B cell (primary cell): Measurements from ENCODE around the gene BSG. TPM values are rescaled to one million over a fixed set of nuclear protein-coding genes. Genes with fewer than 3 reads are reported as not detected.

Experiments used
- ATAC-seq: fragments of 200-7000 bp; cut with Tn5 transposase; one replicate; pipeline ENCODE4 v1.10.0; 2021; ENCODE audit warnings: low read depth, mild to moderate bottlenecking, moderate number of reproducible peaks, moderate library complexity
- CTCF ChIA-PET: fragments of 350-600 bp; sonication (Branson Sonifier 250); formaldehyde crosslinking; loops from one replicate; lab custom pipeline; 2021; ENCODE audit warnings: antibody characterized with exemption, inconsistent platforms; lab: Charles Lee
- POLR2A ChIA-PET: fragments of 350-600 bp; sonication (Branson Sonifier 250); formaldehyde crosslinking; loops from one replicate; lab custom pipeline; 2021; ENCODE audit warnings: antibody characterized with exemption; lab: Charles Lee
- DNase-seq: peaks from one replicate; pipeline ENCODE4 v3.0.0; 2013
- H2AFZ ChIP-seq: 2 replicates; pipeline ENCODE4 v1.6.1; 2012; ENCODE audit warnings: mild to moderate bottlenecking, low read depth, low read length; ENCODE audit not compliant: insufficient read depth, poor library complexity, severe bottlenecking
- H3K27ac ChIP-seq, 2 donors: 1 replicate in 1 of 2; 2 replicates in 1 of 2; pipeline ENCODE4 v1.5.1; 2012 to 2013; ENCODE audit warnings: low read length in 2 of 2, mild to moderate bottlenecking in 2 of 2, moderate library complexity in 1 of 2
- H3K27me3 ChIP-seq, 4 experiments: fragments of 200-600 bp in 1 of 4; sonication (generic) in 1 of 4; replicated peaks in 1 of 4; 1 replicate in 2 of 4; 2 replicates in 2 of 4; pipeline versions ENCODE4 v1.6.1 to v1.7.0; 2013 to 2016; ENCODE audit warnings: low read length in 3 of 4, mild to moderate bottlenecking in 2 of 4, mixed read lengths in 1 of 4, moderate library complexity in 1 of 4; ENCODE audit not compliant: insufficient read depth in 4 of 4, control insufficient read depth in 3 of 4; ENCODE audit errors: control extremely low read depth in 1 of 4
- H3K36me3 ChIP-seq, 2 experiments: replicated peaks in 1 of 2; 1 replicate in 1 of 2; 2 replicates in 1 of 2; pipeline versions ENCODE4 v1.6.1 to v1.7.1; 2013; ENCODE audit warnings: low read length in 1 of 2; ENCODE audit not compliant: insufficient read depth in 2 of 2, control insufficient read depth in 1 of 2; ENCODE audit errors: control extremely low read depth in 1 of 2, extremely low read depth in 1 of 2
- H3K4me1 ChIP-seq, 2 donors: fragments of 200-600 bp in 1 of 2; sonication (generic) in 1 of 2; 1 replicate in 1 of 2; 2 replicates in 1 of 2; pipeline versions ENCODE4 v1.5.1 to v1.6.1; 2013 to 2017; ENCODE audit warnings: low read length in 2 of 2; ENCODE audit not compliant: control insufficient read depth in 2 of 2, insufficient read depth in 2 of 2
- H3K4me2 ChIP-seq: replicated peaks from 2 replicates; pipeline ENCODE3; 2012; ENCODE audit warnings: mild to moderate bottlenecking, low read depth, low read length; ENCODE audit not compliant: poor library complexity, severe bottlenecking
- H3K4me3 ChIP-seq, 5 experiments: fragments of 200-600 bp in 1 of 5; sonication (generic) in 1 of 5; 1 replicate in 3 of 5; 2 replicates in 2 of 5; pipeline versions ENCODE4 v1.5.1 to v1.7.0; 2011 to 2016; ENCODE audit warnings: low read length in 4 of 5, mild to moderate bottlenecking in 4 of 5, low read depth in 2 of 5, control low read depth in 1 of 5, moderate library complexity in 1 of 5; ENCODE audit not compliant: insufficient read depth in 1 of 5; ENCODE audit errors: control extremely low read depth in 1 of 5, extremely low read depth in 1 of 5
- H3K79me2 ChIP-seq: fragments of 200-600 bp; sonication (generic); one replicate; pipeline ENCODE4 v1.6.0; 2016; ENCODE audit warnings: low read length; ENCODE audit not compliant: control insufficient read depth, insufficient read depth
- H3K9ac ChIP-seq: fragments of 200-600 bp; sonication (generic); 2 replicates; pipeline ENCODE4 v1.6.1; 2017; ENCODE audit warnings: mild to moderate bottlenecking, low read length, moderate library complexity
- H3K9me3 ChIP-seq, 3 donors: one replicate each; pipeline versions ENCODE4 v1.6.1 to v1.7.1; 2013; ENCODE audit warnings: low read length in 2 of 3; ENCODE audit not compliant: control insufficient read depth in 2 of 3, insufficient read depth in 1 of 3; ENCODE audit errors: control extremely low read depth in 1 of 3
- H4K20me1 ChIP-seq: 2 replicates; pipeline ENCODE4 v1.6.0; 2012; ENCODE audit warnings: mild to moderate bottlenecking, low read length; ENCODE audit not compliant: insufficient read depth, control insufficient read depth, poor library complexity, severe bottlenecking
- H3K27ac Mint-ChIP-seq: one replicate; pipeline ENCODE4 v1.8.0; 2021; ENCODE audit warnings: mixed read lengths
- H3K27me3 Mint-ChIP-seq: one replicate; pipeline ENCODE4 v1.8.0; 2021; ENCODE audit warnings: mixed read lengths
- H3K4me1 Mint-ChIP-seq: one replicate; pipeline ENCODE4 v1.8.0; 2021; ENCODE audit warnings: mixed read lengths
- H3K4me3 Mint-ChIP-seq: one replicate; pipeline ENCODE4 v1.8.0; 2021; ENCODE audit warnings: mixed read lengths
- H3K9me3 Mint-ChIP-seq: one replicate; pipeline ENCODE4 v1.8.0; 2022; ENCODE audit warnings: mixed read lengths; ENCODE audit not compliant: insufficient read depth
- CTCF ChIP-seq: fragments of 200-600 bp; IDR thresholded peaks from one replicate; pipeline ENCODE4 v1.8.0; 2022; ENCODE audit warnings: antibody characterized with exemption, mild to moderate bottlenecking
- EZH2 ChIP-seq: IDR thresholded peaks from 2 replicates; pipeline ENCODE4 v1.6.1; 2012; ENCODE audit warnings: borderline replicate concordance, low read depth, mild to moderate bottlenecking, moderate library complexity, low read length; ENCODE audit not compliant: insufficient read depth, poor library complexity, severe bottlenecking
- WGBS: methylation state at CpG from one replicate; pipeline ENCODE4 v1.1.5; 2013; ENCODE audit warnings: missing lambda C conversion rate; ENCODE audit not compliant: insufficient coverage; 5-methylcytosine and 5-hydroxymethylcytosine counted together
- intact Hi-C: fragments of 100-400 bp; cut with micrococcal nuclease; formaldehyde crosslinking; loops from one replicate; pipeline ENCODE4 v1.10.0; 2022
- polyA plus RNA-seq: library from polyadenylated mRNA; depleted of rRNA; stranded (reverse); fragments of >200 nt; gene quantifications from 2 replicates; pipeline ENCODE4 v1.2.3, GENCODE V29; 2012
- total RNA-seq, 2 donors: library from RNA; stranded (reverse); fragments of 120-200 nt in 1 of 2; gene quantifications; 1 replicate in 1 of 2; 2 replicates in 1 of 2; pipeline versions ENCODE4 v1.2.3 to v1.2.4, GENCODE V29; 2013 to 2022

The BSG gene
- total and polyA plus RNA-seq, 2 donors (not counting 1 experiment from before 2014, with no cell fraction given) = 82.1 to 131 TPM

GRCh38 chr19:629961-630714 lies 57.7 kb downstream of the BSG start:
- no peaks in the 10 kb centered on the region for H3K9me3 Mint-ChIP-seq
- POLR2A ChIA-PET = interaction anchor here (0.6 kb wide), 1 partner anchor 209 kb away, joined by 6 read pairs; no protein-coding TSS in a partner anchor
- H3K79me2 ChIP-seq = peaks cover 64% of the 10 kb centered on the region

More at GRCh38 chr19:629961-630714, 57.7 kb downstream of the BSG start:
- H3K9ac ChIP-seq = no peak overlapping the region
- intact Hi-C loops = no loop called here
- ATAC-seq (no peak), DNase-seq (no peak)
- CTCF ChIA-PET = no interaction called here
- no peaks in the 10 kb centered on the region for H3K27me3 Mint-ChIP-seq
- no peaks in the 10 kb centered on the region for H3K27me3 ChIP-seq
- no peaks in the 10 kb centered on the region for H3K9me3 ChIP-seq
- H3K36me3 ChIP-seq = peaks cover 0 to 26% of the 10 kb centered on the region in 2 experiments
- no peak overlapping the region for H3K27ac ChIP-seq
- no peak overlapping the region for H3K27ac Mint-ChIP-seq
- H3K4me1 Mint-ChIP-seq = peaks cover 23% of the 10 kb centered on the region
- H3K4me2 ChIP-seq = no peak overlapping the region
- H3K4me1 ChIP-seq = peaks cover 14 to 24% of the 10 kb centered on the region in 2 donors
- TF ChIP-seq EZH2 = no peak
- TF ChIP-seq CTCF = no peak
- H4K20me1 ChIP-seq = peaks cover 48% of the 10 kb centered on the region
- 98% methylated on average over 30 of the region's 30 CpGs for WGBS
- H2AFZ ChIP-seq = no peak overlapping the region
- no peak overlapping the region for H3K4me3 Mint-ChIP-seq
- no peak overlapping the region for H3K4me3 ChIP-seq
